ENCODE measurements around the gene GSN.

Gene GSN

DNA sequence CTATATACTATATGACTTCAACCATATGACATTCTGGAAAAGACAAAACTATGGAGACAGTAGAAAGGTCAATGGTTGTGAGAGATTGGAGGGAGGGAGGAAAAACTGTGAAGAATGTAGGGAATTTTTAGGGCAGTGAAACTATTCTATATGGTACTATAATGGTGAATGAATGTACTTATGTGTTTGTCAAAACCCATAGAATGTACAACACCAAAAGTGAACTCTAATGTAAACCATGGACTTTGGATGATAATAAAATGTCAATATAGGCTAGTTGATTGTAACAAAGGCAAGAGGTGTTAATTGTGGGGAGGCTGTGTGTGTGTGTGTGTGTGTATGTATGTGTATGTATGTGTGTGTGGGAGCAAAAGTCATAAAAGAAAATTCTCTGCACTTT is 112.9 kb downstream of the GSN start:
- peak; percentile 49 for DNase-seq
